Stimulated activated CD8-positive, alpha-beta memory T cell treated with anti-CD3 and anti-CD28 coated beads, Interleukin-2, amount 100 ng/mL, for 1 hour (primary cell): ENCODE measurements around the gene LY6G5B.

Experiments used
- DNase-seq, 2 donors: peaks; one replicate each; pipeline ENCODE4 v3.0.0-alpha.2; 2020; ENCODE audit warnings: low read depth in 2 of 2

Gene LY6G5B, protein sequence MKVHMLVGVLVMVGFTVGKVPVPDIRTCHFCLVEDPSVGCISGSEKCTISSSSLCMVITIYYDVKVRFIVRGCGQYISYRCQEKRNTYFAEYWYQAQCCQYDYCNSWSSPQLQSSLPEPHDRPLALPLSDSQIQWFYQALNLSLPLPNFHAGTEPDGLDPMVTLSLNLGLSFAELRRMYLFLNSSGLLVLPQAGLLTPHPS

DNA sequence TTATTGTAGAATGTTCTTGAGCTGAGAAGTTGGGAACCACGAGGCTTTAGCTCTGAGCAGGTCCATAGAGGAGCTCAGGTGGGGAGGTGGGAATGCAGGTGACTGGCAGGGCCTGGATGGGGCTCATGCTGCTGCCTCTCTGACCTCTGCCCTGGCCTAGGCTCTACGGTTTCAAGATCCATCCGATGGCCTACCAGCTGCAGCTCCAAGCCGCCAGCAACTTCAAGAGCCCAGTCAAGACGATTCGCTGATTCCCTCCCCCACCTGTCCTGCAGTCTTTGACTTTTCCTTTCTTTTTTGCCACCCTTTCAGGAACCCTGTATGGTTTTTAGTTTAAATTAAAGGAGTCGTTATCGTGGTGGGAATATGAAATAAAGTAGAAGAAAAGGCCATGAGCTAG lies at the start of gene LY6G5B:
Gene LY6G5B, plus strand, starts transcription at position 301 of the 400 bp plus-strand sequence. CDS start 975 bp downstream, outside the sequence.
- DNase-seq, result no peak

GRCh38 chr6:31620586-31621319 lies 49.0 kb upstream of the LY6G5B start, which contains the start of gene PRRC2A:
TSS of gene PRRC2A (plus strand) at chr6:31620715. CDS start at chr6:31622790, 2,075 bp downstream.
- peak in 1 of 2 donors; percentile 89 for DNase-seq

DNA sequence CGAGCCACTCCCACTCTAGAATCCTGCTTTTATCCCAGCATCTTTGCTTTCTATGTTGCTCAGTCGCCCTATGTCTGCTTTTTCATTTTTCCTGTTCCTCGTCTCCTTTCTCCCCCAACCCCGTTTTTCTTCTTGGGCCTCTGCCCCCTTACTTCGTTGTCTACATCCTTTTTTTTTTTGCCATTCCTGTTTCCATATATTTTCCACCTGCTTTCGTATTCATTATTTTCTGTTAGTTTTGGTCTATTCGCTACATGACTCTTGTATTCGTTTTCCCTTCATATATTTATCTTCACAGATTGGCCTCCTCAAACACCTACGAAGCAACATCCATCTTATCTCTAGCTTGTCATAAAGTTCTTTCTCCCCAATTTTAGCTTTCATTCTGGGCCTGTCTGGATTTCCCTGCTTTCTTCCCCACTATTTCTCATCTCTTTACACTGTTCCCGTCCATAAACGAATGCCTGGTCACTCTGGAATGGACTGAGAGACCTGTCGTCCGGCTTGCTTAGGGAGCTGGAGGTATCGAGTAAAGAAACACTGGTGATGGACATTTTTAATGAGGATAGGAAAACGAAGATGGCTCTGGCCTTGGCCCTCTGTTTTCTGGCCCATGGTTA lies 48.3 kb upstream of the LY6G5B start:
- DNase-seq, result no peak

DNA sequence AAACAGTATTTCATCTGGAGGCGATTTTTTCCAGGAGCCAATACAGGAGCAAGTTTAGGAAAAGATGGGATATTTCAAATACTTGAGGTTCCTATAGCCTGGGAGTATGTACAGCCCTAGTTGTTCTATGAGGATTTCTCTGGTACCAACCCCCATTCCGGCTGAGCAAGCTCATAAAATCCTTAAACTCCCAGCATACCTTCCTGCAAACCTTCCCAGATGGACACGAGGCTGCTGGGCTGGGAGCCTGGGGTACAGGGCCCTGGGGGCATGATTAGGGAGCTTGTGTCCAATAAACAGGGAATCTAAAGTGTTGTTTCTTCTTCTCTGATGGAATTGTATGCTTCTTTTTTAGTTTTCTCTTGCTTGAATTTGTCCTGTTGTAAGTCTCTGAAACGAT lies 47.8 kb upstream of the LY6G5B start:
- no peak for DNase-seq

- no peak for DNase-seq
Measured at GRCh38 chr6:31622684-31623091, 47.1 kb upstream of the LY6G5B start.

GRCh38 chr6:31624070-31624469 lies 45.7 kb upstream of the LY6G5B start:
- DNase-seq, result no peak

GRCh38 chr6:31626952-31627351 lies 42.8 kb upstream of the LY6G5B start:
- DNase-seq, result no peak

DNA sequence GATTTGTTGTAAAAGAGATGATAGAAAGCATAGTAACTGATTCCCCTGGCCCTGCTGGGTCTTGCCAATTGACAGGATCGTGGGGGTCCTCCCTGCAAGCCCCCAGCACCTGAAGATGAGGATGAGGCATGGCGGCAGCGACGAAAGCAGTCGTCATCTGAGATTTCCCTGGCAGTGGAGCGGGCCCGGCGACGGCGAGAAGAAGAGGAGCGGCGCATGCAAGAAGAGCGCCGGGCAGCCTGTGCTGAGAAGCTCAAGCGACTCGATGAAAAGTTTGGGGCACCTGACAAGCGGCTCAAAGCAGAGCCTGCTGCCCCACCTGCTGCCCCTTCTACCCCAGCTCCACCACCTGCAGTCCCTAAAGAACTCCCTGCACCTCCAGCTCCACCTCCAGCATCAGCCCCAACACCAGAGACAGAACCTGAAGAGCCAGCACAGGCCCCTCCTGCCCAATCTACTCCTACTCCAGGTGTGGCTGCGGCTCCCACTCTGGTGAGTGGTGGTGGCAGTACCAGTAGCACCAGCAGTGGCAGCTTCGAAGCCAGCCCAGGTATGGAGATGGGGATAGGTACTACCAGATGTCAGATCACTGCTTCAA lies 42.0 kb upstream of the LY6G5B start:
- DNase-seq, result no peak

- DNase-seq, result no peak
Measured at GRCh38 chr6:31629014-31629413, 40.8 kb upstream of the LY6G5B start.

DNA sequence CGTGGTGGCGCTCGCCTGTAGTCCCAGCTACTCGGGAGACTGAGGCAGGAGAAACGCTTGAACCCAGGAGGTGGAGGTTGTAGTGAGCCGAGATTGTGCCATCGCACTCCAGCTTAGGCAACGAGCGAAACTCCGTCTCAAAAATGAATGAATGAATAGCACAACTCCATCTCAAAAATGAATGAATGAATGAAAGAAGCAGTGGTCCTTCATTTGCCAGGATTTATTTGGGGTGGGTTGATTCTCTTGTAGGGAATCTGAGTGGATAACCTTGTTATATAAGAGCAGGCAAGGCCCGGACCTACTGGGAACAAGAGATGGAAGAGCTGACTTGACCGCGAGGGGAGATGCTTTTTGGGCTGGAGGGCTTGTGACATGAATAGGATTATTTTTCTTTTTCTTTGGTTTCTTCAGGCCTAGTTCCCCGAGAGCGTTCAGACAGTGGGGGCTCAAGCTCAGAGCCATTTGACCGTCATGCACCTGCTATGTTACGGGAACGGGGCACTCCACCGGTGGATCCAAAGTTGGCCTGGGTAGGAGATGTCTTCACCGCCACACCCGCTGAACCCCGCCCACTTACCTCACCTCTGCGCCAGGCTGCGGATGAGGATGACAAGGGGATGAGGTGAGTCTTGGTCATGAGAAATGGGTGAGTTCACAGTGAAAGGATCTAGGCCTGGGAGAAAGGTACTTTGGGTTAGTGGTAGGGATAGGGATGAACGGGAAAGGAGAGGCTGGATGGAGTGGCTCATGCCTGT lies 39.4 kb upstream of the LY6G5B start:
- DNase-seq, result no peak

- DNase-seq, result no peak
Measured at GRCh38 chr6:31631209-31631608, 38.6 kb upstream of the LY6G5B start.

- no peak for DNase-seq
Measured at GRCh38 chr6:31631681-31632278, 38.0 kb upstream of the LY6G5B start.

DNA sequence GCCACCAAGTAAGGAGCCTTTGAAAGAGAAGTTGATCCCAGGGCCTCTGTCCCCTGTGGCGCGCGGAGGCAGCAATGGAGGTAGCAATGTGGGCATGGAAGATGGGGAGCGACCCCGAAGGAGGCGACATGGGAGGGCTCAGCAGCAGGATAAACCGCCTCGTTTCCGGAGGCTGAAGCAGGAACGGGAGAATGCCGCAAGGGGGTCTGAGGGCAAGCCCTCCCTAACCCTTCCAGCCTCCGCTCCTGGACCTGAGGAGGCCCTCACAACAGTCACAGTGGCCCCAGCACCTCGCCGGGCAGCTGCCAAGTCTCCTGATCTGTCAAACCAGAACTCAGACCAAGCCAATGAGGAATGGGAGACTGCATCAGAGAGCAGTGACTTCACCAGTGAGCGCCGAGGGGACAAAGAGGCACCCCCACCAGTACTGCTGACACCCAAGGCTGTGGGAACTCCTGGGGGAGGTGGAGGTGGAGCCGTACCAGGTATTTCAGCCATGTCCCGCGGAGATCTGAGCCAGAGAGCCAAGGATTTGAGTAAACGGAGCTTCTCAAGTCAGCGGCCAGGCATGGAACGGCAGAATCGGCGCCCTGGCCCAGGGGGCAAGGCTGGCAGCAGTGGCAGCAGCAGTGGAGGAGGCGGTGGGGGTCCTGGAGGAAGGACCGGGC lies 37.4 kb upstream of the LY6G5B start:
- DNase-seq, result no peak

DNA sequence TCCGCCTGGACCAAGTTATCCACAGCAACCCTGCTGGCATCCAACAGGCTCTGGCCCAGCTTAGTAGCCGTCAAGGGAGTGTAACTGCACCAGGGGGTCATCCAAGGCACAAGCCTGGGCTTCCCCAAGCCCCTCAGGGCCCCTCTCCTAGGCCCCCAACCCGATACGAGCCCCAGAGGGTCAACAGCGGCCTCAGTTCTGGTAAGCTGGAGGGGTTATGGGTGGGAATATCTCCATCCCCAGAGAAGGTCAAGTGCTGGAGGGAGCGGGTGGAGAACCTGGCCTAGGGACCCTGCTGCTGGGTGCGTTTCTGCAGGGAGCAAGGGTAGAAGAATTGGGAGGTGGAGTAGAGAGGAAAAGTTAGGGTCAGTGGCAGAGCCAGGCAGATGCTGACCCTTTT lies 36.3 kb upstream of the LY6G5B start:
- DNase-seq, result no peak

DNA sequence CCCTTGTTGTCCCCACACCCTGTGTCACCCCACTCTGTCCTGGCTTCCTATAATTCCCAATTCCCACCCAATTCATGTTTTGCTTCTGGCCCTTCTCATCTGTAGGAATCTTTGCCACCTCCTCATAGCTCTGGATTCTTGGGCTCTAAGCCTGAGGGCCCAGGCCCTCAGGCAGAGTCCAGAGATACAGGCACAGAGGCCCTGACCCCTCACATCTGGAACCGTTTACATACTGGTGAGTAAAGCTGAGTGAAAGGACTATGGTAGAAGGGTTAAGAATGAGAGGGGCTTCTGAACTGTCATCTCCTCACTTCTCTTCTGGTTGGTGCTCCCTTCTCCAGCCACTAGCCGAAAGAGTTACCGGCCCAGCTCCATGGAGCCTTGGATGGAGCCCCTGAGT lies 35.6 kb upstream of the LY6G5B start:
- DNase-seq, result no peak

GRCh38 chr6:31634969-31635575 lies 34.7 kb upstream of the LY6G5B start:
- no peak for DNase-seq

DNA sequence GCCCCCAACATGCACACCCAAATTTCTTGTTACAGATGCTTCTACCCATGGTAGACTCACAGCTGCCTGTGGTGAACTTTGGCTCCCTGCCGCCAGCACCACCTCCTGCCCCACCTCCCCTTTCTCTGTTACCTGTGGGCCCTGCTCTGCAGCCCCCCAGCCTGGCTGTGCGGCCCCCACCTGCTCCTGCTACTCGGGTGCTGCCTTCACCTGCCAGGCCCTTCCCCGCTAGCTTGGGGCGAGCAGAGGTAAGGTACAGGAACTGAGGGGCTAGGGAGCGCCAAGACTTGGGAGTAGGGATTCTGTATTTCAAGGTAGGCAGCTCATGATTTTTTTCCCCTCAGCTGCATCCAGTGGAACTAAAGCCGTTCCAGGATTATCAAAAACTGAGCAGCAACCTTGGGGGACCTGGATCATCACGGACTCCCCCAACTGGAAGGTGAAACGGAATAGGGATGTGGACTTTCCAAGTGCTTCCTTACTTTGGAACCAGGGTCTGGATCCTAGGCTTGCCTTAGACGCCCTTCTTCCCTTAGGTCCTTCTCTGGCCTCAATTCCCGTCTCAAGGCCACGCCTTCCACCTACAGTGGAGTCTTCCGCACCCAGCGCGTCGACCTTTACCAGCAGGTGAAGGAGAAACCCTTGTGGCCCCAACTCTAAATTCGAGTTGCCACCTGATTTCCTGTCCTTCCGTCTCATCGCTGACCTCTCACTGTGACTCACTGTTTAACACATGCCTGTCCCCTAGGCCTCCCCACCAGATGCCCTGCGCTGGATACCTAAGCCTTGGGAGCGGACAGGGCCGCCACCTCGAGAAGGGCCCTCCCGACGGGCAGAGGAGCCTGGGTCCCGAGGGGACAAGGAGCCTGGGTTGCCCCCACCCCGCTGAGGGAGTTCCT lies 32.8 kb upstream of the LY6G5B start:
- no peak for DNase-seq

DNA sequence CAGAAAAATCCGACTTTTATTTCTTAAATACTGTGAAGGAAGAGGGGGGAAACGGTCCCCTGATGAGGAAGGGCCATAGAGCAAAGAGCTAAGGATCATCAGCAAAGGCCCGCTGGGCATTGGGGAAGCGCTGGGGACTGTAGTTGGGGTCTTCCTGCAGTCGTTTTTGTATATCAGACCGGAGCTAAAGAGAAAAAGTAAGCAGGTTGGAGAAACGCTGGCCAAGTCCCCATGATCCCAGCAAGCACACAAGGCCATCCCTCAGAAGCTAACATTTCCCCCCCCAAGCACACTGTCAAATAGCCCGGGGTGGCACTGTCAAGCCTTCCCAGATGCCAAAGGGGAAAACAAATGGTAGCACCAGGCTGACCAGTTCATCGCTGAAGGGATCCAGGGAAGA lies 30.7 kb upstream of the LY6G5B start:
- no peak for DNase-seq

- DNase-seq, result no peak
Measured at GRCh38 chr6:31639449-31639861, 30.3 kb upstream of the LY6G5B start.
